IPS-11a (cell line): Measurements from ENCODE around the gene LMO2.

Source experiments
- H3K4me3 ChIP-seq: one replicate; pipeline ENCODE4 v1.5.1; 2013; ENCODE audit warnings: low read depth, low read length, control low read depth

Gene LMO2

GRCh38 chr11:33915526-33915925 lies 23.6 kb upstream of the LMO2 start:
- H3K4me3 ChIP-seq: no peak overlapping the region

GRCh38 chr11:33913991-33914390 lies 22.1 kb upstream of the LMO2 start:
- no peak overlapping the region for H3K4me3 ChIP-seq

- H3K4me3 ChIP-seq: no peak overlapping the region
Observed at GRCh38 chr11:33912405-33913361, 20.8 kb upstream of the LMO2 start.

GRCh38 chr11:33910958-33911339 lies 19.1 kb upstream of the LMO2 start:
- no peak overlapping the region for H3K4me3 ChIP-seq

GRCh38 chr11:33910296-33910957 lies 18.6 kb upstream of the LMO2 start:
- H3K4me3 ChIP-seq: no peak overlapping the region

GRCh38 chr11:33909552-33909951 lies 17.7 kb upstream of the LMO2 start:
- H3K4me3 ChIP-seq: no peak overlapping the region

GRCh38 chr11:33909150-33909549 lies 17.3 kb upstream of the LMO2 start:
- H3K4me3 ChIP-seq: no peak overlapping the region

- no peak overlapping the region for H3K4me3 ChIP-seq
Observed at GRCh38 chr11:33907421-33907820, 15.5 kb upstream of the LMO2 start.

- no peak overlapping the region for H3K4me3 ChIP-seq
Observed at GRCh38 chr11:33906484-33907186, 14.8 kb upstream of the LMO2 start.

- no peak overlapping the region for H3K4me3 ChIP-seq
Observed at GRCh38 chr11:33904102-33904501, 12.2 kb upstream of the LMO2 start.

GRCh38 chr11:33900159-33900840 lies 8.4 kb upstream of the LMO2 start:
- H3K4me3 ChIP-seq: no peak overlapping the region

GRCh38 chr11:33899400-33900037 lies 7.6 kb upstream of the LMO2 start:
- no peak overlapping the region for H3K4me3 ChIP-seq

GRCh38 chr11:33898957-33899356 lies 7.1 kb upstream of the LMO2 start:
- H3K4me3 ChIP-seq: no peak overlapping the region

- H3K4me3 ChIP-seq: no peak overlapping the region
Observed at GRCh38 chr11:33897761-33898375, 6.0 kb upstream of the LMO2 start.

- H3K4me3 ChIP-seq: no peak overlapping the region
Observed at GRCh38 chr11:33896911-33897310, 5.0 kb upstream of the LMO2 start.

GRCh38 chr11:33895752-33896137 lies 3.9 kb upstream of the LMO2 start:
- H3K4me3 ChIP-seq: no peak overlapping the region

- no peak overlapping the region for H3K4me3 ChIP-seq
Observed at GRCh38 chr11:33894398-33894746, 2.5 kb upstream of the LMO2 start.

GRCh38 chr11:33893711-33894397 lies 2.0 kb upstream of the LMO2 start:
- no peak overlapping the region for H3K4me3 ChIP-seq

- H3K4me3 ChIP-seq: no peak overlapping the region
Observed at GRCh38 chr11:33892906-33893594, 1.2 kb upstream of the LMO2 start.
